Left renal pelvis (tissue), 4 donors: Measurements from ENCODE around the gene KDELR3. TPM values are rescaled to one million over a fixed set of nuclear protein-coding genes. Genes with fewer than 3 reads are reported as not detected.

ENCODE experiments used
- DNase-seq, 4 donors: peaks; one replicate each; pipeline ENCODE4 v3.0.0-alpha.2; 2013; ENCODE audit warnings: low read depth in 4 of 4, low spot score in 3 of 4
- polyA plus RNA-seq, 4 donors: library from polyadenylated mRNA; unstranded; fragments of 120-200 nt; gene quantifications; one replicate each; pipeline ENCODE4 v1.2.1, GENCODE V29; 2013; ENCODE audit not compliant: insufficient read length in 4 of 4

Gene KDELR3
- polyA plus RNA-seq, 4 donors: 10.3 to 67.7 (median 15.9) TPM

- no peak for DNase-seq
These were observed 11.4 kb downstream of the KDELR3 start for GRCh38 chr22:38479096-38479837.

GRCh38 chr22:38481162-38481870, 13.4 kb downstream of the KDELR3 start:
- DNase-seq: no peak

- DNase-seq: no peak
These were observed 14.0 kb downstream of the KDELR3 start for GRCh38 chr22:38481871-38482332.

GRCh38 chr22:38482662-38483308, 14.9 kb downstream of the KDELR3 start:
- no peak for DNase-seq

- DNase-seq: no peak
These were observed 16.3 kb downstream of the KDELR3 start for GRCh38 chr22:38484244-38484643.

- DNase-seq: no peak
These were observed 17.9 kb downstream of the KDELR3 start for GRCh38 chr22:38485783-38486182.

- DNase-seq: no peak
These were observed 20.1 kb downstream of the KDELR3 start for GRCh38 chr22:38487946-38488345.

GRCh38 chr22:38489142-38489541, 21.2 kb downstream of the KDELR3 start:
- DNase-seq: no peak

GRCh38 chr22:38489561-38490145, 21.8 kb downstream of the KDELR3 start:
- DNase-seq: no peak

- no peak for DNase-seq
These were observed 22.6 kb downstream of the KDELR3 start for GRCh38 chr22:38490475-38490874.

GRCh38 chr22:38490915-38491314, 23.0 kb downstream of the KDELR3 start:
- DNase-seq: no peak

GRCh38 chr22:38491707-38492348, 23.9 kb downstream of the KDELR3 start:
- no peak for DNase-seq

GRCh38 chr22:38494498-38494897, 26.6 kb downstream of the KDELR3 start:
- no peak for DNase-seq

GRCh38 chr22:38494939-38495338, 27.0 kb downstream of the KDELR3 start:
- no peak for DNase-seq

- no peak for DNase-seq
These were observed 30.0 kb downstream of the KDELR3 start for GRCh38 chr22:38497869-38498268.

GRCh38 chr22:38501797-38502672, 34.1 kb downstream of the KDELR3 start:
- no peak for DNase-seq

GRCh38 chr22:38503021-38503420, 35.1 kb downstream of the KDELR3 start:
- DNase-seq: no peak

- DNase-seq: no peak
These were observed 37.0 kb downstream of the KDELR3 start for GRCh38 chr22:38504731-38505540.
